SK-N-SH (cell line): ENCODE measurements around the gene TMEM25. TPM values are rescaled to one million over a fixed set of nuclear protein-coding genes. Genes with fewer than 3 reads are reported as not detected.

Source experiments
- CTCF ChIA-PET: fragments of 300-600, 350-600 bp; formaldehyde crosslinking; extraction: SDS; loops from one replicate; lab custom pipeline; 2021; lab: Yijun Ruan, JAX
- POLR2A ChIA-PET: fragments of 350-600 bp; sonication (Branson Sonifier 250); formaldehyde crosslinking; extraction: SDS; loops from one replicate; lab custom pipeline; 2020; ENCODE audit warnings: antibody characterized with exemption, inconsistent platforms; lab: Yijun Ruan, JAX
- DNase-seq: peaks from one replicate; pipeline ENCODE4 v3.0.0; 2012
- H2AFZ ChIP-seq: fragments of 200-600 bp; sonication (generic); 2 replicates; pipeline ENCODE4 v1.8.1; 2016; ENCODE audit warnings: antibody characterized with exemption, mild to moderate bottlenecking, low read depth
- H3F3A ChIP-seq: fragments of 200-600 bp; sonication (generic); replicated peaks from 2 replicates; pipeline ENCODE3; 2016; ENCODE audit warnings: antibody characterized with exemption, mild to moderate bottlenecking; ENCODE audit not compliant: insufficient read depth
- H3K27ac ChIP-seq, 2 experiments: fragments of 200-500 bp in 1 of 2; fragments of 200-600 bp in 1 of 2; sonication (Bioruptor generic) in 1 of 2; sonication (generic), shearing (Covaris generic) in 1 of 2; 2 replicates each; pipeline versions ENCODE4 v1.5.1 to v1.6.1; 2014 to 2016; ENCODE audit warnings: low read depth in 2 of 2, inconsistent platforms in 1 of 2, low read length in 1 of 2, mild to moderate bottlenecking in 1 of 2, mixed read lengths in 1 of 2
- H3K27me3 ChIP-seq: fragments of 200-600 bp; sonication (generic), shearing (Covaris generic); 2 replicates; pipeline ENCODE4 v1.6.1; 2016; ENCODE audit warnings: mixed run types; ENCODE audit not compliant: insufficient read depth
- H3K36me3 ChIP-seq, 2 experiments: fragments of 200-500 bp in 1 of 2; fragments of 200-600 bp in 1 of 2; sonication (Bioruptor generic) in 1 of 2; sonication (generic) in 1 of 2; replicated peaks in 1 of 2; 2 replicates each; pipeline versions ENCODE3 to v1.5.1; 2014 to 2016; ENCODE audit warnings: low read length in 1 of 2, mild to moderate bottlenecking in 1 of 2; ENCODE audit not compliant: insufficient read depth in 2 of 2, control insufficient read depth in 1 of 2
- H3K4me1 ChIP-seq, 2 experiments: fragments of 200-500 bp in 1 of 2; fragments of 200-600 bp in 1 of 2; sonication (Bioruptor generic) in 1 of 2; sonication (generic), shearing (Covaris generic) in 1 of 2; 2 replicates each; pipeline versions ENCODE4 v1.5.1 to v1.6.1; 2014 to 2016; ENCODE audit warnings: low read depth in 1 of 2, low read length in 1 of 2, mixed run types in 1 of 2; ENCODE audit not compliant: insufficient read depth in 2 of 2, control insufficient read depth in 1 of 2
- H3K4me2 ChIP-seq: fragments of 200-600 bp; sonication (generic), shearing (Covaris generic); 2 replicates; pipeline ENCODE4 v1.6.1; 2017; ENCODE audit warnings: mixed run types
- H3K4me3 ChIP-seq, 2 experiments: fragments of 200-500 bp in 1 of 2; fragments of 200-600 bp in 1 of 2; sonication (Bioruptor generic) in 1 of 2; sonication (generic), shearing (Covaris generic) in 1 of 2; 2 replicates each; pipeline versions ENCODE4 v1.5.1 to v1.8.1; 2014 to 2016; ENCODE audit warnings: low read depth in 2 of 2, inconsistent platforms in 1 of 2, low read length in 1 of 2, mild to moderate bottlenecking in 1 of 2, mixed read lengths in 1 of 2, moderate library complexity in 1 of 2
- H3K79me2 ChIP-seq: fragments of 200-600 bp; sonication (generic); 2 replicates; pipeline ENCODE4 v1.8.1; 2017; ENCODE audit warnings: mild to moderate bottlenecking; ENCODE audit not compliant: insufficient read depth
- H3K9ac ChIP-seq: fragments of 200-600 bp; sonication (generic); 2 replicates; pipeline ENCODE4 v1.6.1; 2017; ENCODE audit warnings: mixed run types
- H3K9me2 ChIP-seq: fragments of 200-600 bp; sonication (generic); 2 replicates; pipeline ENCODE4 v1.6.1; 2017; ENCODE audit warnings: mixed run types
- H3K9me3 ChIP-seq: fragments of 200-600 bp; sonication (generic); 2 replicates; pipeline ENCODE4 v1.6.1; 2017; ENCODE audit warnings: mixed run types, mild to moderate bottlenecking, moderate library complexity
- H4K20me1 ChIP-seq: fragments of 200-600 bp; sonication (generic); 2 replicates; pipeline ENCODE4 v1.6.1; 2017; ENCODE audit warnings: mild to moderate bottlenecking, mixed run types; ENCODE audit not compliant: insufficient read depth
- ELF1 ChIP-seq: IDR thresholded peaks from 2 replicates; pipeline ENCODE4 v1.4.0; 2012
- FOXM1 ChIP-seq: IDR thresholded peaks from 2 replicates; pipeline ENCODE4 v1.4.0; 2012; ENCODE audit warnings: low read depth, mild to moderate bottlenecking
- GABPA ChIP-seq: IDR thresholded peaks from 2 replicates; pipeline ENCODE4 v1.4.0; 2012; ENCODE audit warnings: low read depth, mild to moderate bottlenecking
- MEF2A ChIP-seq: IDR thresholded peaks from 2 replicates; pipeline ENCODE4 v1.4.0; 2012; ENCODE audit warnings: low read depth, borderline replicate concordance
- RAD21 ChIP-seq: IDR thresholded peaks from 2 replicates; pipeline ENCODE4 v1.6.1; 2012; ENCODE audit warnings: mild to moderate bottlenecking, low read length
- RFX5 ChIP-seq: IDR thresholded peaks from 2 replicates; pipeline ENCODE4 v1.6.1; 2012; ENCODE audit warnings: mild to moderate bottlenecking, improper control_type of control experiment, low read length
- RXRA ChIP-seq: IDR thresholded peaks from 2 replicates; pipeline ENCODE4 v1.4.0; 2012; ENCODE audit warnings: low read depth, mild to moderate bottlenecking, borderline replicate concordance
- SIN3A ChIP-seq: IDR thresholded peaks from 2 replicates; pipeline ENCODE4 v1.6.1; 2012; ENCODE audit warnings: low read depth, mild to moderate bottlenecking, low read length, moderate library complexity, borderline replicate concordance
- SMC3 ChIP-seq: IDR thresholded peaks from 2 replicates; pipeline ENCODE4 v1.6.1; 2012; ENCODE audit warnings: low read depth, low read length, improper control_type of control experiment
- WGBS: methylation state at CpG from one replicate; pipeline ENCODE4 v1.1.6; 2017; ENCODE audit warnings: low lambda C conversion rate; 5-methylcytosine and 5-hydroxymethylcytosine counted together
- polyA plus RNA-seq, 3 experiments: library from polyadenylated mRNA; depleted of rRNA; stranded (reverse); fragments of >200 nt; gene quantifications; 2 replicates each; pipeline ENCODE4 v1.2.3, GENCODE V29; 2012
- TF ChIP-seq, protein P1 (sequence below): fragments of 200-600 bp; sonication (generic); IDR thresholded peaks from 2 replicates; pipeline ENCODE4 v1.6.1; 2017; ENCODE audit warnings: antibody characterized with exemption, mild to moderate bottlenecking, moderate library complexity
- TF ChIP-seq, protein P2 (sequence below): fragments of 150-350 bp; IDR thresholded peaks from 2 replicates; pipeline ENCODE4 v1.6.1; 2017; ENCODE audit warnings: antibody characterized with exemption, low read length, low read depth, borderline replicate concordance
- TF ChIP-seq, protein P3 (sequence below): fragments of 150-350 bp; IDR thresholded peaks from 2 replicates; pipeline ENCODE4 v1.6.1; 2016; ENCODE audit warnings: mild to moderate bottlenecking, low read depth, low read length

TMEM25 gene
- polyA plus RNA-seq, 1 of the 3 experiments (the other 2 are of a cell fraction), result 30.0 TPM

DNA sequence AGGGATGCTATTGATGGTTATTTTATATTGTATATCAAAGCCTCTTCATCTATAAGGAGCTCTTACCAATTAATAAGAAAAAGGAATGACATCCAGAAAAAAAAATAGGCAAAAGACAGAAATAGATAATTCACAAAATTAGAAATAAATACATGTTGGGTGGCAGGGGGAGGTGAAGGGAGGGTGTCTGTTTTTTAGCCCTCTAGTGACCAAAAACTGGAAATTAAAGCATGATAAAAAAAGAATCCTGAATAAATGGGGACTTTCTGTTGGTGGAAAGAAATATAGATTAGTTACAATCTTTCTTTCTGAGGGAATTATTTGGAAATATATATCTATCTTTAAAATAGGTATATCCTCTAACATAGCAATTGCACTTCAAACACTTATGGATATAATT, 45.7 kb upstream of the TMEM25 start:
- no peaks in the 10 kb centered on the region for H3K79me2 ChIP-seq
- CTCF ChIA-PET, result interaction anchor here (0.9 to 1.3 kb wide), 6 partner anchors 11 to 287 kb away, joined by 3 to 4 read pairs (median 3); no protein-coding TSS in a partner anchor
- peak; percentile 34 for DNase-seq
- peaks cover 64 to 79% of the 10 kb centered on the region in 2 experiments for H3K36me3 ChIP-seq
- no peak overlapping the region for H3K4me3 ChIP-seq
- no peak overlapping the region for H3K27ac ChIP-seq
- no peaks in the 10 kb centered on the region for H3K9me3 ChIP-seq
- no peak overlapping the region for H2AFZ ChIP-seq
- no peak overlapping the region for H3K4me2 ChIP-seq
- TF ChIP-seq GABPA, result no peak
- TF ChIP-seq, protein P1, sequence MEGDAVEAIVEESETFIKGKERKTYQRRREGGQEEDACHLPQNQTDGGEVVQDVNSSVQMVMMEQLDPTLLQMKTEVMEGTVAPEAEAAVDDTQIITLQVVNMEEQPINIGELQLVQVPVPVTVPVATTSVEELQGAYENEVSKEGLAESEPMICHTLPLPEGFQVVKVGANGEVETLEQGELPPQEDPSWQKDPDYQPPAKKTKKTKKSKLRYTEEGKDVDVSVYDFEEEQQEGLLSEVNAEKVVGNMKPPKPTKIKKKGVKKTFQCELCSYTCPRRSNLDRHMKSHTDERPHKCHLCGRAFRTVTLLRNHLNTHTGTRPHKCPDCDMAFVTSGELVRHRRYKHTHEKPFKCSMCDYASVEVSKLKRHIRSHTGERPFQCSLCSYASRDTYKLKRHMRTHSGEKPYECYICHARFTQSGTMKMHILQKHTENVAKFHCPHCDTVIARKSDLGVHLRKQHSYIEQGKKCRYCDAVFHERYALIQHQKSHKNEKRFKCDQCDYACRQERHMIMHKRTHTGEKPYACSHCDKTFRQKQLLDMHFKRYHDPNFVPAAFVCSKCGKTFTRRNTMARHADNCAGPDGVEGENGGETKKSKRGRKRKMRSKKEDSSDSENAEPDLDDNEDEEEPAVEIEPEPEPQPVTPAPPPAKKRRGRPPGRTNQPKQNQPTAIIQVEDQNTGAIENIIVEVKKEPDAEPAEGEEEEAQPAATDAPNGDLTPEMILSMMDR, result peak; percentile 50
- TF ChIP-seq ELF1, result no peak
- TF ChIP-seq, protein P2, sequence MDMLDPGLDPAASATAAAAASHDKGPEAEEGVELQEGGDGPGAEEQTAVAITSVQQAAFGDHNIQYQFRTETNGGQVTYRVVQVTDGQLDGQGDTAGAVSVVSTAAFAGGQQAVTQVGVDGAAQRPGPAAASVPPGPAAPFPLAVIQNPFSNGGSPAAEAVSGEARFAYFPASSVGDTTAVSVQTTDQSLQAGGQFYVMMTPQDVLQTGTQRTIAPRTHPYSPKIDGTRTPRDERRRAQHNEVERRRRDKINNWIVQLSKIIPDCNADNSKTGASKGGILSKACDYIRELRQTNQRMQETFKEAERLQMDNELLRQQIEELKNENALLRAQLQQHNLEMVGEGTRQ, result no peak
- no peaks in the 10 kb centered on the region for H3K4me1 ChIP-seq
- no peaks in the 10 kb centered on the region for H3K9me2 ChIP-seq
- no peaks in the 10 kb centered on the region for H3K27me3 ChIP-seq
- POLR2A ChIA-PET, result no interaction called here
- no peak overlapping the region for H3K9ac ChIP-seq
- H3F3A ChIP-seq, result peaks cover 42% of the 10 kb centered on the region
- H4K20me1 ChIP-seq, result no peaks in the 10 kb centered on the region

DNA sequence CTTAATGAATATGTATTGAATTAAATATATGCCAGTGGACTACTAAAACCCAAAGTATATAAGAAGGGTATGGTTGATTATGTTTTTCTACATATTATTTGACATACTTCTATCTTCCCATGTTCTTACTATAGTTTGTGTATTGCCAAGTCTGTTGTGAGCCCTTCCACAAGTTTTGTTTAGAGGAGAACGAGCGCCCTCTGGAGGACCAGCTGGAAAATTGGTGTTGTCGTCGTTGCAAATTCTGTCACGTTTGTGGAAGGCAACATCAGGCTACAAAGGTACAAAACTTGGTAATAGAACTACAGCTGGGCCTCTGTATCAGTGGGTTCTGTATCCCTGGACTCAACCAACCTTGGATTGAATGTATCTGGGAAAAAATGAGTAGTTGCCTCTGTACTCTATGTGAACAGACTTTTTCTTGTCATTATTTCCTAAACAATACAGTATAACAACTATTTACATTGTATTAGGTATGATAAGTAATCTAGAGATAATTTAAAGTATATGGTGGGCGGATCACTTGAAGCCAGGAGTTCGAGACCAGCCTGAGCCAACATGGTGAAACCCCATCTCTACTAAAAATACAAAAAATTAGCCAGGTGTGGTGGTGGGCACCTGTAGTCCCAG, 42.4 kb upstream of the TMEM25 start:
- Histone ChIP-seq H3K27ac (no peak overlapping the region), H3F3A (peaks cover 61% of the 10 kb centered on the region), H3K4me3 (no peak overlapping the region; a peak in 1 of 4 replicates), H3K9ac (no peak overlapping the region), H2AFZ (no peak overlapping the region), H3K9me2 (no peaks in the 10 kb centered on the region), H3K4me1 (no peaks in the 10 kb centered on the region), H3K27me3 (no peaks in the 10 kb centered on the region), H3K79me2 (no peaks in the 10 kb centered on the region), H3K4me2 (no peak overlapping the region), H4K20me1 (no peaks in the 10 kb centered on the region), H3K36me3 (peaks cover 77 to 80% of the 10 kb centered on the region in 2 experiments), H3K9me3 (no peaks in the 10 kb centered on the region)
- POLR2A ChIA-PET, result interaction anchor here (0.6 kb wide), 1 partner anchor 24 kb away, joined by 5 read pairs; no protein-coding TSS in a partner anchor
- 17% methylated on average over 7 of the region's 7 CpGs for WGBS
- CTCF ChIA-PET, result interaction anchor here (0.6 to 1.8 kb wide), 43 partner anchors 9 to 345 kb away, joined by 3 to 13 read pairs (median 4); partner anchors contain the start of genes ATP5MG and TTC36
- DNase-seq, result peak; percentile 74
- TF ChIP-seq, protein P1, result peak; percentile 93
- TF ChIP-seq FOXM1, result no peak
- TF ChIP-seq RXRA, result no peak
- peak; percentile 91 for TF ChIP-seq RAD21
- no peak; the same call in 1 of the 2 replicates for TF ChIP-seq SIN3A
- TF ChIP-seq MEF2A, result no peak
- TF ChIP-seq, protein P3, sequence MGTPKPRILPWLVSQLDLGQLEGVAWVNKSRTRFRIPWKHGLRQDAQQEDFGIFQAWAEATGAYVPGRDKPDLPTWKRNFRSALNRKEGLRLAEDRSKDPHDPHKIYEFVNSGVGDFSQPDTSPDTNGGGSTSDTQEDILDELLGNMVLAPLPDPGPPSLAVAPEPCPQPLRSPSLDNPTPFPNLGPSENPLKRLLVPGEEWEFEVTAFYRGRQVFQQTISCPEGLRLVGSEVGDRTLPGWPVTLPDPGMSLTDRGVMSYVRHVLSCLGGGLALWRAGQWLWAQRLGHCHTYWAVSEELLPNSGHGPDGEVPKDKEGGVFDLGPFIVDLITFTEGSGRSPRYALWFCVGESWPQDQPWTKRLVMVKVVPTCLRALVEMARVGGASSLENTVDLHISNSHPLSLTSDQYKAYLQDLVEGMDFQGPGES, result no peak
- TF ChIP-seq SMC3, result peak; percentile 67
- no peak for TF ChIP-seq RFX5
